Testis (tissue), 3 donors: ENCODE measurements around the gene ULBP3. TPM values are rescaled to one million over a fixed set of nuclear protein-coding genes. Genes with fewer than 3 reads are reported as not detected.

ENCODE experiments used
- DNase-seq: peaks from one replicate; pipeline ENCODE4 v3.0.0-alpha.2; 2019
- H3K27ac ChIP-seq, 2 donors: fragments of 200-600 bp; sonication (generic); one replicate each; pipeline ENCODE4 v1.5.1; 2019
- H3K27me3 ChIP-seq: fragments of 200-600 bp; sonication (generic); one replicate; pipeline ENCODE4 v1.5.1; 2019
- H3K36me3 ChIP-seq: fragments of 200-600 bp; sonication (generic); one replicate; pipeline ENCODE4 v1.5.1; 2017; ENCODE audit warnings: low read depth; ENCODE audit errors: missing control alignments
- H3K4me1 ChIP-seq: fragments of 200-600 bp; sonication (generic); one replicate; pipeline ENCODE4 v1.5.1; 2019
- H3K4me3 ChIP-seq, 2 donors: fragments of 200-600 bp; sonication (generic); one replicate each; pipeline ENCODE4 v1.5.1; 2017 to 2019
- H3K9me3 ChIP-seq: fragments of 200-600 bp; sonication (generic); one replicate; pipeline ENCODE4 v1.5.1; 2017
- CTCF ChIP-seq, 3 experiments: fragments of 450-650 bp in 2 of 3; fragments of 200-600 bp in 1 of 3; sonication (generic) in 1 of 3; IDR thresholded peaks; one replicate each; pipeline ENCODE4 v1.5.1; 2016 to 2019; ENCODE audit warnings: antibody characterized with exemption in 3 of 3, mild to moderate bottlenecking in 2 of 3, moderate library complexity in 1 of 3
- POLR2A ChIP-seq: fragments of 450-650 bp; IDR thresholded peaks from one replicate; pipeline ENCODE4 v1.6.1; 2017; ENCODE audit warnings: antibody characterized with exemption, mild to moderate bottlenecking, moderate library complexity
- WGBS, 2 donors: methylation state at CpG; one replicate each; pipeline ENCODE4 v1.1.5; 2018; 5-methylcytosine and 5-hydroxymethylcytosine counted together
- intact Hi-C: fragments of 100-400 bp; cut with DNase I; formaldehyde crosslinking; loops from one replicate; pipeline ENCODE4 v1.15.1; 2023; ENCODE audit warnings: low total_unique reads
- polyA plus RNA-seq: library from polyadenylated mRNA; stranded (reverse); fragments of 350-450 nt; fragmentation: Illumina TruSeq; extraction: RNeasy Lipid Tissue Mini Kit (QIAGEN cat#74804); gene quantifications from one replicate; pipeline ENCODE4 v1.2.3, GENCODE V29; 2014; ENCODE audit warnings: low read depth, low replicate concordance; ENCODE audit not compliant: insufficient read depth
- total RNA-seq, 2 donors: library from RNA; depleted of rRNA; stranded (reverse); fragments of >200 nt; gene quantifications; one replicate each; pipeline ENCODE4 v1.2.3, GENCODE V29; 2016

ULBP3 gene
- total and polyA plus RNA-seq, 3 donors from 2014 or later, result 10.3 to 48.3 (median 33.5) TPM

- DNase-seq, result no peak
- no peaks in the 10 kb centered on the region for H3K36me3 ChIP-seq
- intact Hi-C loops, result no loop called here
- H3K4me3 ChIP-seq, result no peak overlapping the region
- no peaks in the 10 kb centered on the region for H3K9me3 ChIP-seq
- no peaks in the 10 kb centered on the region for H3K4me1 ChIP-seq
- 93 to 94% methylated on average over 13 of the region's 13 CpGs for WGBS, 2 donors
- H3K27ac ChIP-seq, result no peak overlapping the region
- TF ChIP-seq POLR2A (no peak), CTCF (IDR thresholded peaks at IDR 0.05) (no peak)
- H3K27me3 ChIP-seq, result no peaks in the 10 kb centered on the region
These were observed 25.8 kb downstream of the ULBP3 start for GRCh38 chr6:150043096-150043495.

- Histone ChIP-seq H3K4me3 (no peak overlapping the region), H3K27ac (no peak overlapping the region), H3K27me3 (no peaks in the 10 kb centered on the region), H3K36me3 (no peaks in the 10 kb centered on the region), H3K9me3 (no peaks in the 10 kb centered on the region), H3K4me1 (no peaks in the 10 kb centered on the region)
- WGBS, 2 donors, result 4 to 5% methylated on average over 21 of the region's 21 CpGs
- TF ChIP-seq CTCF (IDR thresholded peaks at IDR 0.05), result no peak
- no peak for TF ChIP-seq POLR2A
- no peak for DNase-seq
- intact Hi-C loops, result no loop called here
These were observed 30.5 kb downstream of the ULBP3 start for GRCh38 chr6:150038202-150039062.

DNA sequence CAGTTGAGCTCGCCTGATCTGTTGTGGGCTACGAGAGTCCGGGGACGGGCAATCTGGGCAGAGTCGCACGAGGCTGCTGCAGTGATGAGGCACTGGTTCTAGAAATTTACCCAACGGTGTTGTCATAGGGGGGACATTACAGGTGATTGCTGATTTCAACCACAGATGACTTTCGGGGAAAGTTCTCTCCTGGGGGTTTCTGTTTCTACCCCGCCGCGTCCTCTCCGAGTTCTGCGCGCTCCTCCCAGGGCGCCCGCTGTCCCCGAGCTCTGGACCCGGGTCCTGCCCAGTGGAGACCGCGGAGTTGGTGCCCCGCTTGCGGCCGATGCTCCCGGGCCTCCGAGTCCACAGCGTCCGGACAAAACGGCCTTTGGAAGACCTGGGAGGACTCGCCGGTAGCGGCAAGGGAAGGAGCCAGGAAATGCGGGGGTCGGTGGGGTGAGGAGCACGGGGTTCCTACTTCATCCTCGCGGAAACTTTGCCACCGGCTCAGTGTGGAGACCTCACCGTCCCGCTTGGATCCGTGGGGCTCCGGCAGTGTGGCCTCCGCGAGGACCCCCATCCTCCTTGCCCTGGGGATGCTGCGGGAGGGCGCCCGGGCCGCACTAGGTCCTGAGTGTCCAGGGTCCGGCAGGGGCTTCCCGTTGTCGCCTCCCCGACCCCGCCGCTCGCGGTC lies 31.3 kb downstream of the ULBP3 start:
- no peak for DNase-seq
- Histone ChIP-seq H3K4me1 (no peaks in the 10 kb centered on the region), H3K9me3 (no peaks in the 10 kb centered on the region), H3K27ac (no peak overlapping the region), H3K4me3 (no peak overlapping the region), H3K27me3 (no peaks in the 10 kb centered on the region), H3K36me3 (no peaks in the 10 kb centered on the region)
- intact Hi-C loops, result no loop called here
- 1 to 4% methylated on average over 31 to 55 of the region's 55 CpGs for WGBS, 2 donors
- no peak for TF ChIP-seq CTCF (IDR thresholded peaks at IDR 0.05)
- no peak for TF ChIP-seq POLR2A

- Histone ChIP-seq H3K4me3 (no peak overlapping the region), H3K27ac (no peak overlapping the region), H3K4me1 (no peaks in the 10 kb centered on the region), H3K27me3 (no peaks in the 10 kb centered on the region), H3K36me3 (no peaks in the 10 kb centered on the region), H3K9me3 (no peaks in the 10 kb centered on the region)
- TF ChIP-seq CTCF (IDR thresholded peaks at IDR 0.05) (no peak), POLR2A (no peak)
- no peak for DNase-seq
- intact Hi-C loops, result no loop called here
- 86 to 100% methylated on average over 1 to 5 of the region's 5 CpGs for WGBS, 2 donors
These were observed 32.8 kb downstream of the ULBP3 start for GRCh38 chr6:150036081-150036480.
